Upper lobe of left lung (tissue), 6 donors: ENCODE data around the gene HCAR3. TPM values are rescaled to one million over a fixed set of nuclear protein-coding genes. Genes with fewer than 3 reads are reported as not detected.
A peak's percentile ranks its signal among the peaks of the same experiment; 100 is the strongest.
"Not testable (repeated sequence)": the region's sequence is repeated elsewhere in the genome, so short reads cannot be mapped to it uniquely, and the experiment has no call there.

ENCODE experiments used
- ATAC-seq, 2 donors: fragments of 200-7000 bp; cut with Tn5 transposase; one replicate each; pipeline ENCODE4 v1.9.1; 2022; ENCODE audit warnings: mild to moderate bottlenecking in 2 of 2, moderate library complexity in 2 of 2; ENCODE audit not compliant: low FRiP score in 2 of 2
- DNase-seq, 2 donors: peaks; one replicate each; pipeline ENCODE4 v3.0.0-alpha.2; 2019 to 2020
- H3K27ac ChIP-seq, 4 donors: fragments of 200-600 bp; sonication (generic); one replicate each; pipeline ENCODE4 v1.5.1; 2016 to 2019
- H3K27me3 ChIP-seq, 4 donors: fragments of 200-600 bp; sonication (generic); one replicate each; pipeline ENCODE4 v1.5.1; 2017 to 2019
- H3K36me3 ChIP-seq, 4 donors: fragments of 200-600 bp; sonication (generic); one replicate each; pipeline ENCODE4 v1.5.1; 2016 to 2019
- H3K4me1 ChIP-seq, 4 donors: fragments of 200-600 bp; sonication (generic); one replicate each; pipeline ENCODE4 v1.5.1; 2018 to 2019
- H3K4me3 ChIP-seq, 4 donors: fragments of 200-600 bp; sonication (generic); one replicate each; pipeline ENCODE4 v1.5.1; 2017 to 2019; ENCODE audit warnings: mild to moderate bottlenecking in 2 of 4, moderate library complexity in 1 of 4
- H3K9me3 ChIP-seq, 4 donors: fragments of 200-600 bp; sonication (generic); one replicate each; pipeline ENCODE4 v1.5.1; 2018 to 2019
- EP300 ChIP-seq, 4 donors: sonication (generic); formaldehyde crosslinking; IDR thresholded peaks; one replicate each; pipeline ENCODE4 v1.5.1; 2017; ENCODE audit warnings: antibody characterized with exemption in 4 of 4, control low read depth in 2 of 4
- POLR2A ChIP-seq, 4 donors: fragments of 450-650 bp; IDR thresholded peaks; one replicate each; pipeline ENCODE4 v1.5.1; 2016 to 2017; ENCODE audit warnings: antibody characterized with exemption in 4 of 4, mild to moderate bottlenecking in 2 of 4
- POLR2AphosphoS5 ChIP-seq, 2 donors: sonication (generic); formaldehyde crosslinking; IDR thresholded peaks; one replicate each; pipeline ENCODE4 v1.5.1; 2017; ENCODE audit warnings: antibody characterized with exemption in 2 of 2
- WGBS, 2 donors: methylation state at CpG; one replicate each; pipeline ENCODE4 v1.1.5; 2017 to 2018; 5-methylcytosine and 5-hydroxymethylcytosine counted together
- total RNA-seq, 6 donors: library from RNA; depleted of rRNA in 4 of 6; stranded (reverse); fragments of >200 nt in 4 of 6; gene quantifications; one replicate each; pipeline versions ENCODE4 v1.1.0 to v1.2.1, GENCODE V29; 2016 to 2021
- TF ChIP-seq, protein P1 (sequence below), 6 experiments: fragments of 450-650 bp in 4 of 6; fragments of 200-600 bp in 2 of 6; sonication (generic) in 2 of 6; IDR thresholded peaks; one replicate each; pipeline ENCODE4 v1.5.1; 2016 to 2019; ENCODE audit warnings: antibody characterized with exemption in 6 of 6
- donor health status: DM: no; HTN: no; CAD: no; lungs with moderate emphysema.
- donor health status: DM: no; HTN: yes; CAD: no; lungs with severe emphysema.

HCAR3 gene
- 1 to 10 TPM; 1.0 to 8.0 (median 3.0) TPM for total RNA-seq

DNA sequence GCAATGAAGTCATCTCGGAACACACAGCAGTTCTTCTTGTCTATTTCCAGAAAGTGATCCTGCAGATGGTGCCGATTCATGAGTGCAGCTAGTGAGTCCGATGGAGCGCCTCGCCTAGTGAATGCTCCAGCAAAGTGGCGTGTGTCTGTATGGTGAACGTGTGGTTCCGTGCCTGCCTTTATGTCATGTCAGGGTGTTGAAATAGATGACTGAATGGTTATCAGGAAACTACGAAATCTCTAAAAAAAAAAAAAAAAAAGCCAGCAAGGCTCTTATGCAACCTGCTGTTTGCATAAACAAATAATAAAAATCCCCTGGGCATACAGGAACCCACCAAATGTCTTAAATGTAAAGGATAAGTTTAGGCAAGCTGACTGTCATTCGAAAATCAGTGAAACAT lies at the start of gene HCAR3:
TSS of gene HCAR3 (minus strand) at position 154 of the 400 bp plus-strand sequence. CDS start at position 80, 74 bp downstream.
- H3K27ac ChIP-seq = peak within 1 kb of the TSS in 1 of 4 donors; percentile 52
- H3K36me3 ChIP-seq, H3K27me3 ChIP-seq, H3K4me3 ChIP-seq, H3K9me3 ChIP-seq, H3K4me1 ChIP-seq: not testable (repeated sequence)
- 68 to 71% methylated on average over 10 of the region's 10 CpGs for WGBS, 2 donors
- peak in 1 of 2 donors; percentile 38 for ATAC-seq
- DNase-seq = peak in 1 of 2 donors; percentile 58

DNA sequence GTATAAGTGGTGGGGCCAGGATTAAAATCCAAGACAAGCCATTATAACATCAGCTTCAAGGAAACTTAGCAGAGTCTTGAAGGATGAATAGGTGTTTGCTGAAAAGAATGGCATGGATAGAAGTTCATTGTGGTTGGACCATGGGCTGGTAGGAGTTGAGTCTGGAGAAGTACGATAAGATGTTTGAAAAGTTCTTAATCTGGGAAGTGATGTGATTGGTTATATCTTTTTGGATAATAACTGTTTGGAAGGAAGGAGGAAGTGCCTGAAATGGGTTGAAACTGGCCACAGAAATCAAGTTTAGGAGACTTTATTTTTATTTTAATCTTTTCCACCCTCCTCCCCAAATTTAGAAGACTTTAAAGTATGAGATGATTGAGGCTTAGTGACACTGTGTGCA lies 41.0 kb upstream of the HCAR3 start:
- H3K27ac ChIP-seq = no peak overlapping the region
- H3K9me3 ChIP-seq = no peaks in the 10 kb centered on the region
- 82 to 97% methylated on average over 1 of the region's 1 CpG for WGBS, 2 donors
- no peak overlapping the region for H3K4me3 ChIP-seq
- no peak for TF ChIP-seq POLR2AphosphoS5 (IDR thresholded peaks at IDR 0.05)
- no peak for DNase-seq
- no peaks in the 10 kb centered on the region for H3K27me3 ChIP-seq
- H3K4me1 ChIP-seq = peaks cover 10 to 12% (median 11%) of the 10 kb centered on the region in 4 donors
- H3K36me3 ChIP-seq = peaks cover 0 to 85% (median 29%) of the 10 kb centered on the region in 4 donors
- no peak for ATAC-seq

DNA sequence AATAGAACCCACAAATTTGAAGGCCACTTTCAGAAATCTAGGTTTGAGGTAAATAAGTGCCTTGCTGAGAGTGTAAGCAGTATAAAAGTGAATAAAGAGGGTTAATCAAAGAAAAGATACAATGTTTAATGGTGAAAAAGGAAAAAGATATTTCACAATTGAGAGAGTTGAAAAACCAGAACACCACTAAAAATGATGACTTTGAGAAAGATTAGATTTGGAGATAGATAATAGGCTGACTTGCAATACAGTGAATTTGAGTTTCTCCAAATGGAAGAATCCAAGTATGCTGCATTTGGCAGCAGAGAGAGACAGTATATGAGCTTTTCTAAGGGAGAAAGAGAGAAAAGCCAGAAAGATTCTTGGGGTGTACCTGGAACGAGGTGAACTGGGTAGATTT lies 38.2 kb upstream of the HCAR3 start:
- H3K36me3 ChIP-seq = peaks cover 0 to 59% (median 25%) of the 10 kb centered on the region in 4 donors
- TF ChIP-seq POLR2AphosphoS5 (IDR thresholded peaks at IDR 0.05) (no peak), EP300 (IDR thresholded peaks at IDR 0.05) (no peak), POLR2A (IDR thresholded peaks at IDR 0.05) (no peak)
- TF ChIP-seq, protein P1, sequence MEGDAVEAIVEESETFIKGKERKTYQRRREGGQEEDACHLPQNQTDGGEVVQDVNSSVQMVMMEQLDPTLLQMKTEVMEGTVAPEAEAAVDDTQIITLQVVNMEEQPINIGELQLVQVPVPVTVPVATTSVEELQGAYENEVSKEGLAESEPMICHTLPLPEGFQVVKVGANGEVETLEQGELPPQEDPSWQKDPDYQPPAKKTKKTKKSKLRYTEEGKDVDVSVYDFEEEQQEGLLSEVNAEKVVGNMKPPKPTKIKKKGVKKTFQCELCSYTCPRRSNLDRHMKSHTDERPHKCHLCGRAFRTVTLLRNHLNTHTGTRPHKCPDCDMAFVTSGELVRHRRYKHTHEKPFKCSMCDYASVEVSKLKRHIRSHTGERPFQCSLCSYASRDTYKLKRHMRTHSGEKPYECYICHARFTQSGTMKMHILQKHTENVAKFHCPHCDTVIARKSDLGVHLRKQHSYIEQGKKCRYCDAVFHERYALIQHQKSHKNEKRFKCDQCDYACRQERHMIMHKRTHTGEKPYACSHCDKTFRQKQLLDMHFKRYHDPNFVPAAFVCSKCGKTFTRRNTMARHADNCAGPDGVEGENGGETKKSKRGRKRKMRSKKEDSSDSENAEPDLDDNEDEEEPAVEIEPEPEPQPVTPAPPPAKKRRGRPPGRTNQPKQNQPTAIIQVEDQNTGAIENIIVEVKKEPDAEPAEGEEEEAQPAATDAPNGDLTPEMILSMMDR (IDR thresholded peaks at IDR 0.05) = no peak
- H3K9me3 ChIP-seq = no peaks in the 10 kb centered on the region
- ATAC-seq (no peak), DNase-seq (no peak)
- no peaks in the 10 kb centered on the region for H3K27me3 ChIP-seq
- H3K27ac ChIP-seq = no peak overlapping the region
- no peak overlapping the region for H3K4me3 ChIP-seq
- H3K4me1 ChIP-seq = peaks cover 16 to 28% (median 23%) of the 10 kb centered on the region in 4 donors
- 94 to 96% methylated on average over 1 of the region's 1 CpG for WGBS, 2 donors

DNA sequence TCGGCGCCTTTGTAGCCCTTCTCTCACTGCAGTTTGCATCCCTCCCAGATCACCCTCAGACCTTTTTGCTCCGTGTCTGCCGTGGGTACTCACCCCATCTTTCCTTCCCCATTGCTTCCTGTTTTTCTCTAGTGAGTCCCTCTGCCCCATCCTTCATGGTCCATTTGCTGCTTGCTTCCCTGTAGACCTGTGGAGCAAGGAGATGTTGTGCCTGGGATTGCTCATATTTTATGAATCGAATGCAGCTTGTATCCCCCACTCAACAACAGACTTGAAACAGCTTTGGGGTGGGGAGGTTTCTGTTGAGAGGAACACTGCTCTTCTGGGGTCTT lies 36.7 kb upstream of the HCAR3 start:
- peak overlapping the region; percentile 88 to 94 (median 90) for H3K27ac ChIP-seq
- no peak for ATAC-seq

DNA sequence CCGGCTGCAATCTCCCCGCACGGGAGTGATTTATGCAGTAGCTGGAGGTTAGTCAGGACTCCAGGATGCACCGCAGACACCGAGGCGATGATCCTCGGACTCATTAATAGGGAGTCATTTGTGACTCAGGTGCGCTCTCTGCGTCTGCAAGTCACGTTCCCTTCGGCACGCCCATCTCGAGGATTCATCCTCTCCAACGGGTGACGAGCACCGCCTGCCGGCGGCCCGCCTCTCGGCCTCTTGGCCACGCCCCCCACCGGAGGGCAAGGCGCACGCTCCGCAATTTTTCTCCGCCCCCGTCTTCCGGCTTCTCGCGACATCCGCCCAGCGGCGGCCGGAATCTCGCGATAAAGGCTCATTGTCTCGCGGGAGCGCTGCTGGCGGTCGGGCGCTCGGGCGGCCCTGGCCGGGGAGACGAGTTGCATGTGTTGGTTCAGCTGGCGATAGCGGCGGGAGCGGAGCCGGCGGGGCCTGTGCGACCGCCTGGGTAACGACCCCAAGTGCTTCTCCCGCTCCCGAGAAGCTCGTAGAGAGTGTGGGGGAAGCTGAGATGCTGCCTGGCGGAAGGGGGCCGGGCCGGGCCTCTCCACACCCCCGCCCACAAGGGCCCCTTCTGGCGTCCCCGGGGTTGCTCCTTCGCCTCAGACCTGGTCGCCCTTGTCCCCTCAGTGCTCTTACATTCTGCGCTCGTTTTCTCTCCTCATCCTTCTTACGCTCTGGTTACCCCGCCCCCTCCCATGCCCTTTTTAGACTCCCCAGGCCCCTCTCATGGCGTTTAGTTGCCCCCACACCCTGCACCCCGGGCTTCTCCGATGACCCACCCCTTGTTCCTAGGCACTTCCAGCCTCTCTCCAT lies 36.1 kb upstream of the HCAR3 start, which contains the start of gene DENR:
TSS of gene DENR (plus strand) at position 361 of the 855 bp plus-strand sequence. CDS start 878 bp downstream, outside the sequence.
- H3K4me3 ChIP-seq = peak within 1 kb of the TSS; percentile 87 to 92 (median 90)
- H3K27ac ChIP-seq = peak within 1 kb of the TSS; percentile 88 to 94 (median 90)
- H3K27me3 ChIP-seq = no peaks in the 10 kb centered on the region
- H3K36me3 ChIP-seq = peaks cover 0 to 38% (median 13%) of the 10 kb centered on the region in 4 donors
- 1% methylated on average over 21 to 64 of the region's 73 CpGs for WGBS, 2 donors
- DNase-seq (peak; percentile 98 to 99), ATAC-seq (peak; percentile 99 to 100)
- peaks cover 16 to 28% (median 23%) of the 10 kb centered on the region in 4 donors for H3K4me1 ChIP-seq
- H3K9me3 ChIP-seq = no peaks in the 10 kb centered on the region
- TF ChIP-seq EP300 (IDR thresholded peaks at IDR 0.05) = peak in 1 of 4 donors; percentile 59
- peak; percentile 81 to 90 for TF ChIP-seq POLR2AphosphoS5 (IDR thresholded peaks at IDR 0.05)
- TF ChIP-seq, protein P1 (IDR thresholded peaks at IDR 0.05) = peak; percentile 41 to 99 (median 89)
- TF ChIP-seq POLR2A (IDR thresholded peaks at IDR 0.05) = peak; percentile 30 to 89 (median 50)

More for the DNA sequence above, 36.7 kb upstream of the HCAR3 start:
- peak overlapping the region; percentile 87 to 92 (median 90) for H3K4me3 ChIP-seq
- 5 to 8% methylated on average over 5 of the region's 5 CpGs for WGBS, 2 donors
- H3K4me1 ChIP-seq = peaks cover 16 to 28% (median 23%) of the 10 kb centered on the region in 4 donors
- H3K27me3 ChIP-seq = no peaks in the 10 kb centered on the region
- no peaks in the 10 kb centered on the region for H3K9me3 ChIP-seq
- DNase-seq = no peak
- TF ChIP-seq POLR2AphosphoS5 (IDR thresholded peaks at IDR 0.05) = no peak
- H3K36me3 ChIP-seq = peaks cover 0 to 44% (median 15%) of the 10 kb centered on the region in 4 donors

DNA sequence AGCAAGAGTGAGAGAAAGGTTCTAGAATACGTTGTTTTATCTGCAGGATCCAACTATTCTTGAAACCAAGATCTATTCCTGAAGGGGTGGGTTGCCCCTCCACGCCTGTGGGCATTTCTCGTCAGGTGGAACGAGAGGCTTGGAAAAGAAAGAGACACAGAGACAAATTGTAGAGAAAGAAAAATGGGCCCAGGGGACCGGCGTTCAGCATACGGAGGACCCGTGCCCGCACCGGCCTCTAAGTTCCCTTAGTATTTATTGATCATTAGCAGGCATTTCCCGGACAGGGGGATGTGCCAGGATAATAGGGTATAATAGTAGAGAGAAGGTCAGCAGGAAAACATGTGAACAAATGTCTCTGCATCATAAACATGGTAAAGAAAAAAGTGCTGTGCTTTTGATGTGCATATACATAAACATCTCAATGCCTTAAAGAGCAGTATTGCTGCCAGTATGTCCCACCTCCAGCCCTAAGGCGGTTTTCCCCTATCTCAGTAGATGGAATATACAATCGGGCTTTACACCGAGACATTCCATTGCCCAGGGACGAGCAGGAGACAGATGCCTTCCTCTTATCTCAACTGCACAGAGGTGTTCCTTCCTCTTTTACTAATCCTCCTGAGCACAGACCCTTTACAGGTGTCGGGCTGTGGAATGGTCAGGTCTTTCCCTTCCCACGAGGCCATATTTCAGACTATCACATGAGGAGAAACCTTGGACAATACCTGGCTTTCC lies 34.3 kb upstream of the HCAR3 start:
- DNase-seq = not testable (repeated sequence)

More for the DNA sequence above, 34.3 kb upstream of the HCAR3 start:
- ATAC-seq, H3K27me3 ChIP-seq, H3K9me3 ChIP-seq, H3K4me3 ChIP-seq: not testable (repeated sequence)
- Histone ChIP-seq H3K27ac (peak overlapping the region in 2 of 4 donors; percentile 88 to 92), H3K4me1 (peaks cover 16 to 28% (median 23%) of the 10 kb centered on the region in 4 donors), H3K36me3 (peaks cover 0 to 20% (median 4%) of the 10 kb centered on the region in 4 donors)
- 60 to 72% methylated on average over 17 of the region's 17 CpGs for WGBS, 2 donors
